Measurements from ENCODE around the gene PPP6R1. TPM values are rescaled to one million over a fixed set of nuclear protein-coding genes. Genes with fewer than 3 reads are reported as not detected.

Gene PPP6R1
- total and polyA plus RNA-seq, 8 donors: 19.5 to 112 (median 50.8) TPM

DNA sequence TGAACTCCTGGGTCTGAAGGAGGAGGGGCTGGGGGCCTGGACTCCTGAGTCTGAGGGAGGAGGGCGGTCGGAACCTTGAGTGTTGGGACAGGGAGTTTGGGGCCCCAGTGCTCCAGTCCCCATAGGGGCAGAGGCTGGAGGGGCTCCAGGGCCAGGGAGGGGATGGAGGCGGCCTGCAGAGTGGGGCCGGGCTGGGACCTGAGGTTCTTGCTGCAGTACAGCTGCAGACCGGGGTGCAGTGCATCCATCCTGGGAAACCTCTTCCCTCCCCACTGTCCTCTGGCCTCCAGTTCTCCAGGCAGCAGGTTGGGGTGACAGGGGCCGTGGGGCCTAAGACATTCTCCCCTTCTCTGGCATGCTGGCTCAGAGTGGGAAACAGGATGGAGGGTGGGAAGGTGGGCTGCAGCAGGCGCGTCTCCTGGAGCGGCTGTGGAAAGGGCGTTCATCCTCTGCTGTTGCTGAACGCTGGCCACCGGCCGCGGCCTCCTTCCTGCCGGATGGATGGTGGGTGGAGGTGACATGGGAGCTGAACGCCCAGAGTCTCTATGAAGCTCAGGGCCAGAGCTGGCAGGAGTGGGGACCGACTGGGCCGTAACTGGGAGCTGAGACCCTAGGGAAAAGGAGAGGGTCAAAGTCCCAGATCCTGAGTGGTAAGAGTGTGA is 26.5 kb upstream of the PPP6R1 start:
- intact Hi-C loops (cut with DNase I; ENCODE audit: low total_unique reads): loop anchor here (10.0 kb wide), 1 partner anchor 209 kb away; no protein-coding TSS in a partner anchor
- peaks cover 0 to 27% (median 0%) of the 10 kb centered on the region in 4 donors for H3K36me3 ChIP-seq
- no peaks in the 10 kb centered on the region for H3K9me3 ChIP-seq
- H3K4me1 ChIP-seq: peaks cover 6 to 33% (median 18%) of the 10 kb centered on the region in 4 donors
- peak overlapping the region in 4 of 5 donors; percentile 2 to 89 (median 78) for H3K27ac ChIP-seq
- peak overlapping the region in 2 of 4 donors; percentile 42 to 47 for H3K4me3 ChIP-seq
- H3K27me3 ChIP-seq: peaks cover 0 to 34% (median 10%) of the 10 kb centered on the region in 3 donors
- DNase-seq: no peak
- WGBS, 5 donors: 34 to 44% (median 42%) methylated on average over 7 to 18 of the region's 18 CpGs
- TF ChIP-seq EP300 (IDR thresholded peaks at IDR 0.05): no peak
- TF ChIP-seq, protein P1, sequence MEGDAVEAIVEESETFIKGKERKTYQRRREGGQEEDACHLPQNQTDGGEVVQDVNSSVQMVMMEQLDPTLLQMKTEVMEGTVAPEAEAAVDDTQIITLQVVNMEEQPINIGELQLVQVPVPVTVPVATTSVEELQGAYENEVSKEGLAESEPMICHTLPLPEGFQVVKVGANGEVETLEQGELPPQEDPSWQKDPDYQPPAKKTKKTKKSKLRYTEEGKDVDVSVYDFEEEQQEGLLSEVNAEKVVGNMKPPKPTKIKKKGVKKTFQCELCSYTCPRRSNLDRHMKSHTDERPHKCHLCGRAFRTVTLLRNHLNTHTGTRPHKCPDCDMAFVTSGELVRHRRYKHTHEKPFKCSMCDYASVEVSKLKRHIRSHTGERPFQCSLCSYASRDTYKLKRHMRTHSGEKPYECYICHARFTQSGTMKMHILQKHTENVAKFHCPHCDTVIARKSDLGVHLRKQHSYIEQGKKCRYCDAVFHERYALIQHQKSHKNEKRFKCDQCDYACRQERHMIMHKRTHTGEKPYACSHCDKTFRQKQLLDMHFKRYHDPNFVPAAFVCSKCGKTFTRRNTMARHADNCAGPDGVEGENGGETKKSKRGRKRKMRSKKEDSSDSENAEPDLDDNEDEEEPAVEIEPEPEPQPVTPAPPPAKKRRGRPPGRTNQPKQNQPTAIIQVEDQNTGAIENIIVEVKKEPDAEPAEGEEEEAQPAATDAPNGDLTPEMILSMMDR (IDR thresholded peaks at IDR 0.05): no peak
- TF ChIP-seq POLR2AphosphoS5 (IDR thresholded peaks at IDR 0.05): no peak
- TF ChIP-seq POLR2A (IDR thresholded peaks at IDR 0.05): no peak

DNA sequence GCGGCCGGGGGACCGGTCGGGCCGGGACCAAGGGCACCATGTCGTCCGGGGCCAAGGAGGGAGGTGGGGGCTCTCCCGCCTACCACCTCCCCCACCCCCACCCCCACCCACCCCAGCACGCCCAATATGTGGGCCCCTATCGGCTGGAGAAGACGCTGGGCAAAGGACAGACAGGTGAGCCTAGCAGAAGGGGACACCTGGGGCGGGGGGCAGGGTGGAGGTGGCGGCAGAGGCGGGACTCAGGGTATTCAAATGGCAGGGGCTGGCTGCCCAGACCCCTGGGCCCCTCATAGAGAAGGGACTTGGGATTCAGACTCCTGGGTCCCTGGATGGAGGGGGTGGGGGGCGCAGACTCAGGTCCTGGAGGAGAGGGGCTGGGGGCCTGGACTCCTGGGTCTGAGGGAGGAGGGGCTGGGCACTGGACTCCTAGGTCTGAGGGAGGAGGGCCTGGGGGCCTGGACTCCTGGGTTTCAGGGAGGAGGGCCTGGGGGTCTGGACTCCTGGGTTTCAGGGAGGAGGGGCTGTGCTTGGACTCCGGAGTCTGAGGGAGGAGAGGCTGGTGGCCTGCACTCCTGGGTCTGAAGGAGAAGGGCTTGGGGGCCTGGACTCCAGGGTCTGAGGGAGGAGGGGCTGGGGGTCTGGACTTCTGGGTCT is 25.7 kb upstream of the PPP6R1 start:
- Histone ChIP-seq H3K4me3 (peak overlapping the region; percentile 42 to 59 (median 52)), H3K9me3 (no peaks in the 10 kb centered on the region), H3K27me3 (peaks cover 0 to 34% (median 10%) of the 10 kb centered on the region in 3 donors), H3K36me3 (peaks cover 0 to 22% (median 0%) of the 10 kb centered on the region in 4 donors), H3K4me1 (peaks cover 7 to 38% (median 23%) of the 10 kb centered on the region in 4 donors), H3K27ac (peak overlapping the region in 4 of 5 donors; percentile 69 to 89 (median 78))
- TF ChIP-seq POLR2A (IDR thresholded peaks at IDR 0.05): no peak
- TF ChIP-seq EP300 (IDR thresholded peaks at IDR 0.05): no peak
- no peak for TF ChIP-seq POLR2AphosphoS5 (IDR thresholded peaks at IDR 0.05)
- TF ChIP-seq, protein P1 (IDR thresholded peaks at IDR 0.05): no peak
- intact Hi-C loops (cut with DNase I; ENCODE audit: low total_unique reads): loop anchor here (10.0 kb wide), 1 partner anchor 210 kb away; no protein-coding TSS in a partner anchor
- DNase-seq: peak in 1 of 2 donors; percentile 46
- WGBS, 5 donors: 17 to 34% (median 26%) methylated on average over 6 to 16 of the region's 16 CpGs

DNA sequence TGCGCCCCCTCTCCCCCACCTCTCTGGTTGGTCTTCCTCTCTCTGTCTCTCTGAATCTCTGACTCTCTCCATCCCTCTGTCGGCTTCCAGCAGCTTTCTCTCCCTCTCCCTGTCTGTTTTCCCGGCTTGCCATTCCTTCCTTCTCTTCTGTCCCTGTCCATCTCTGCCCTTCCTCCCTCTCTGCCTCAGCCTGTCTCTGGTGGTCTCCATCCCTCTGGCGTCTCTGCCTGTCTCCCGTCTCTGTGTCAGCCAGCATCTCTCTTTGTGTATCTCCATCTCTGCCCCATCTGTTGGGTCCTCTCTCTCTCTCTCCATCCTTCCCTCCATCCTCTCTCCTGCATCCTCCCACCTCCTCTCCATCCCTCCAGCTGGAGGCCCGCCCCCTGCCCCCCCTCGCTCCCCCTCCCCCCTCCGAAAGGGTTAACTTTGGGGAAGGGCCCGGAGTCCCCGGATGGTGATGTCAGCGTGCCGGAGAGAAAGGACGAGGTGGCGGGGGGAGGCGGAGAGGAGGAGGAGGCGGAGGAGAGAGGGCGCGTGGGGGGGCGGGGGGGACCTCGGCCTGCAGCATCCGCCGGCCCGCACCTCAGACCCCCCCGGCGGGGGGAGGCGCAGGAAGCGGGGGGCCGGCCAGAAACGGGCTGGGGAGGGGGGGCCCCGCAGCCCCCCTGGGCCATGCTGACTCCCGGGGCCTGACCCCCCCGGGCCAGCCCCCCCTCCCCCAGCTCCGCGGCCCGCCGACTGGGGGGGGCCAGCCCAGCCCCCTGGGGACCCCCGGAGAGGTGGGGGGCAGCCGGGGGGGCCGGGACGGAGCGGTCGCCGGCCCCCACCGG is 24.9 kb upstream of the PPP6R1 start, which contains the start of gene BRSK1:
Gene BRSK1, plus strand, starts transcription at position 450 of the 830 bp plus-strand sequence. CDS start 446 bp downstream, outside the sequence.
- H3K27ac ChIP-seq: peak within 1 kb of the TSS in 4 of 5 donors; percentile 69 to 89 (median 78)
- DNase-seq: peak; percentile 35 to 89

More for the DNA sequence above, 24.9 kb upstream of the PPP6R1 start, which contains the start of gene BRSK1:
- 6 to 15% (median 11%) methylated on average over 13 to 39 of the region's 44 CpGs for WGBS, 5 donors
- Histone ChIP-seq H3K36me3 (peaks cover 0 to 15% (median 0%) of the 10 kb centered on the region in 4 donors), H3K4me3 (peak within 1 kb of the TSS; percentile 42 to 59 (median 52)), H3K4me1 (peaks cover 14 to 45% (median 30%) of the 10 kb centered on the region in 4 donors), H3K27me3 (peaks cover 0 to 34% (median 10%) of the 10 kb centered on the region in 3 donors), H3K9me3 (no peaks in the 10 kb centered on the region)
- TF ChIP-seq EP300 (IDR thresholded peaks at IDR 0.05): no peak
- TF ChIP-seq, protein P1 (IDR thresholded peaks at IDR 0.05): no peak
- no peak for TF ChIP-seq POLR2A (IDR thresholded peaks at IDR 0.05)
- intact Hi-C loops (cut with DNase I; ENCODE audit: low total_unique reads): loop anchor here (10.0 kb wide), 1 partner anchor 211 kb away; no protein-coding TSS in a partner anchor

Data from stomach (tissue), 9 donors.